Naive thymus-derived CD8-positive, alpha-beta T cell (primary cell): ENCODE data around the gene TMPRSS13. TPM values are rescaled to one million over a fixed set of nuclear protein-coding genes. Genes with fewer than 3 reads are reported as not detected.
"Not testable (repeated sequence)": the region's sequence is repeated elsewhere in the genome, so short reads cannot be mapped to it uniquely, and the experiment has no call there.

Experiments used
- ATAC-seq, 2 donors: fragments of 150-1000 bp; cut with Tn5 transposase in 1 of 2; sonication (Bioruptor Pico), chemical (Tn5 transposase) in 1 of 2; 1 replicate in 1 of 2; 2 replicates in 1 of 2; pipeline ENCODE4 v1.10.0; 2021; ENCODE audit warnings: mild to moderate bottlenecking in 2 of 2, moderate library complexity in 2 of 2
- POLR2A ChIA-PET: fragments of 350-600 bp; sonication (Branson Sonifier 250); formaldehyde crosslinking; loops from one replicate; lab custom pipeline; 2021; ENCODE audit warnings: antibody characterized with exemption; lab: Charles Lee
- DNase-seq, 10 donors: peaks; one replicate each; pipeline versions ENCODE4 v3.0.0 to v3.0.0-alpha.2; 2020 to 2022
- H3K27ac Mint-ChIP-seq, 10 donors: one replicate each; pipeline ENCODE4 v1.8.0; 2020 to 2022; ENCODE audit warnings: mild to moderate bottlenecking in 10 of 10, mixed read lengths in 10 of 10, moderate library complexity in 4 of 10, inconsistent platforms in 1 of 10
- H3K27me3 Mint-ChIP-seq, 5 donors: one replicate each; pipeline ENCODE4 v1.8.0; 2021 to 2022; ENCODE audit warnings: mixed read lengths in 5 of 5
- H3K36me3 Mint-ChIP-seq, 3 donors: one replicate each; pipeline ENCODE4 v1.8.0; 2020 to 2022; ENCODE audit warnings: mixed read lengths in 3 of 3, mild to moderate bottlenecking in 2 of 3, inconsistent platforms in 1 of 3
- H3K4me1 Mint-ChIP-seq, 4 donors: one replicate each; pipeline ENCODE4 v1.8.0; 2021 to 2022; ENCODE audit warnings: mixed read lengths in 4 of 4
- H3K4me3 Mint-ChIP-seq, 10 donors: one replicate each; pipeline ENCODE4 v1.8.0; 2020 to 2022; ENCODE audit warnings: mild to moderate bottlenecking in 10 of 10, mixed read lengths in 10 of 10, moderate library complexity in 6 of 10, inconsistent platforms in 1 of 10
- H3K9me3 Mint-ChIP-seq, 9 donors: one replicate each; pipeline ENCODE4 v1.8.0; 2020 to 2022; ENCODE audit warnings: mixed read lengths in 9 of 9, mild to moderate bottlenecking in 3 of 9, inconsistent platforms in 1 of 9, moderate library complexity in 1 of 9
- polyA plus RNA-seq, 3 donors: library from polyadenylated mRNA; unstranded; fragments of 300-500 nt; fragmentation: Illumina TruSeq; gene quantifications; one replicate each; pipeline ENCODE4 v1.2.3, GENCODE V29; 2021
- total RNA-seq, 8 experiments: library from RNA in 2 of 8; stranded (reverse) in 2 of 8; gene quantifications; one replicate each; pipeline ENCODE4 v1.2.3 and lab custom pipeline; 2021 to 2026

The TMPRSS13 gene
- total and polyA plus RNA-seq, 5 experiments from 2014 or later = 0.05 to 9.2 (median 1.5) TPM

DNA sequence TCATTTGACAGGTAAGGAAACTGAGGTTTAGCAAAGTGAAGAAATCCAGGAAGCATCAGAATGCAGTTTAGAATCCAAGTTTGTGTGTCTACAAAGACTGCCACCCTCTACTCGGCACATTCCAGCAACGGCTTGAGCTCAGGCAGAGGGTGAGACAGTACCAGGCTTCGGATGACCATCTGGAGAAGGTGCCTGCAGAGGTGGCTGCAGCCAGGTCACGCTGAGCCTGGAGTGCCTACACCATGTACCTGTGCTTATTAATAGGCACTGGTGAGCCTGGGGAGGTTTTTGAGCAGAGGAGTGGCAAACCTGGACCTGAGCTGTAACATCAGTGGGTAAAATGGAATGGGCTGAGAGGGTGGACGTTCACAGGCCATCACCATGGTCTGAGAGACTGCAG lies 57.4 kb downstream of the TMPRSS13 start:
- Mint-ChIP-seq H3K27ac (no peak overlapping the region), H3K4me1 (peaks cover 18 to 35% (median 29%) of the 10 kb centered on the region in 4 donors), H3K9me3 (peaks cover 0 to 1% (median 0%) of the 10 kb centered on the region in 9 donors), H3K4me3 (no peak overlapping the region), H3K36me3 (peaks cover 0 to 2% (median 0%) of the 10 kb centered on the region in 3 donors), H3K27me3 (peaks cover 24 to 46% (median 38%) of the 10 kb centered on the region in 5 donors)
- POLR2A ChIA-PET = no interaction called here
- ATAC-seq (no peak), DNase-seq (no peak)

DNA sequence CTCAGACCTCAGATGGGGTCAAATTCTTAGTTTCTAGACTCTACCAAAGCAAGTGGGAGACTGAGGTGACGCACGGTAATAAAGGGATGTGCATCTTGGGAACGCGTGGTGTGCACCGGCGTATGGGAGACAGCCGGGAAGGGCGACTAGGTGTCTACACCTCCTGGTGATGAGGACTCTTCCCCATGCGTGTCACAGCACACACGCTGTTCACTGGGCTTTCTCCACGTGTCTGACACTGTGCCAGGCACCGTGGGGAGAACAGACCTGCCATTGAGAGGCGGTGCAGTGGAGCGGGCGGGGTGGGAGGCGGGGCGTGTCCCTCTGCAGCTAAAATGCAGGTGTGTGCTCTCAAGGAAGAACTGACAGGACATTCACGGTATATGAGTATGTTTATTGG lies 58.0 kb downstream of the TMPRSS13 start:
- H3K27me3 Mint-ChIP-seq = peaks cover 21 to 42% (median 35%) of the 10 kb centered on the region in 5 donors
- peaks cover 0 to 1% (median 0%) of the 10 kb centered on the region in 9 donors for H3K9me3 Mint-ChIP-seq
- H3K27ac Mint-ChIP-seq = no peak overlapping the region
- ATAC-seq (no peak), DNase-seq (no peak)
- H3K36me3 Mint-ChIP-seq = peaks cover 0 to 2% (median 0%) of the 10 kb centered on the region in 3 donors
- POLR2A ChIA-PET = no interaction called here
- H3K4me3 Mint-ChIP-seq = no peak overlapping the region
- H3K4me1 Mint-ChIP-seq = peaks cover 15 to 30% (median 26%) of the 10 kb centered on the region in 4 donors

DNA sequence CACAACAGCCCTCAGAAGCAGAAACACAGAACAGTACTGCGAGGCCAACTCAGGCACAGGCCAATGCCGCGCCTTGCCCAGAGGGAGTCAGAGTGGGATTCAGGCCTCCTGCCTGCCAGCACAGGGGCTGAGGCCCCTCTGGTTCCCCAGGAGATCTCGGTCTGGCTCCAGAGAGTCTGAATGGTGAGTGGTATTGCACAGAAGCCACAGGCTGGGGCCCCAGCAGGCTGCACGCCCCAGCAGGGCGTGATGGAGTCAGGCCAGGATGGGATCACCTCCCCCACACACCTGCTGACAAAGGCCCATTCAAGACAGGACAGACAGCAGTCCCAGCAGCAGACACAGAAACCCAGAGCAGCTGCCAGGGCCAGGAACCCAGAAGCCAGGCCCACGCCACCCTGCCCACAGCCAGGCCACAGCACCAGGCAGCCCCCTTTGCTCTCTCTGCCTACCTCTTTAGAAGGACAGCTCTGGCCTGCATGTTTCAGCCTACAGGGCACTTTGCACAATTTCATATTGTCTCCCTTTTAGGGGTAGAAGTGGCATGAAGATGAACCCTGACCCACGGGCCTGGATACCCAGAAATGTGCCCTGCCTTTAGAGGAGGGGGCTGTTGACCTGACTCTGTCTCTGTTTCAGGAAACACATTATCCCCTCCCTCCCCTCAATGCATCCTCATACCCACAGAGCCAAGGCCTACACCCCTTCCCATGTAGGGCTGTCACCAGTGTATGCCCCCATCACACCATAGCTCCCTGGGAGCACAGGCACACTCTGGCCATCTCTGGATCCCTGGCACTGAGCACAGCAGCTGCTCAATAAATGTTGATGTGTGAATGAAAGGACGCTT lies 58.9 kb downstream of the TMPRSS13 start:
- no peaks in the 10 kb centered on the region for H3K36me3 Mint-ChIP-seq
- peaks cover 14 to 35% (median 27%) of the 10 kb centered on the region in 5 donors for H3K27me3 Mint-ChIP-seq
- H3K4me1 Mint-ChIP-seq = peaks cover 9 to 22% (median 18%) of the 10 kb centered on the region in 4 donors
- no peak for ATAC-seq
- peaks cover 0 to 1% (median 0%) of the 10 kb centered on the region in 9 donors for H3K9me3 Mint-ChIP-seq
- POLR2A ChIA-PET = no interaction called here
- DNase-seq = no peak
- H3K27ac Mint-ChIP-seq = no peak overlapping the region
- no peak overlapping the region for H3K4me3 Mint-ChIP-seq

DNA sequence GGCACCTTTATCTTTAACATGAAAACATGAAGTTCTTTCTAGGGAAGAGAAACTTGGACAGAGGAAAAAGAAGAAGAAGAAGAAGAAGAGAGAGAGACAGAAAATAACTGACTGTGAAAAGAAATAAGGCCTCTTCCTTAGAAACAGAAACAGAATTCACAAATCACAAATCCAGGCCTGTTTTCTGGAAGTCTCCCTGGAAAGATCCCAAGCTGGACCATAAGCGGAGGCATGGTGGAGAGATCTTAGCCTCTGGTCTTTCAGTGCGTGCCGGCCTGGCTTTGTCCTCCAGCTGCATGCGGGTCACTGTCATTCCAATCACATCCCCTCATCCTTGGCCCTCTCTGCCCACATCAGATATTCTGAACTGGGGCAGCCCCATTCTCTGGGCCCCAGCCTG lies 59.6 kb downstream of the TMPRSS13 start:
- H3K36me3 Mint-ChIP-seq = no peaks in the 10 kb centered on the region
- POLR2A ChIA-PET = no interaction called here
- no peak overlapping the region for H3K4me3 Mint-ChIP-seq
- H3K27ac Mint-ChIP-seq = no peak overlapping the region
- H3K27me3 Mint-ChIP-seq = peaks cover 10 to 29% (median 20%) of the 10 kb centered on the region in 5 donors
- DNase-seq = no peak
- no peaks in the 10 kb centered on the region for H3K9me3 Mint-ChIP-seq
- ATAC-seq = no peak
- peaks cover 4 to 16% (median 13%) of the 10 kb centered on the region in 4 donors for H3K4me1 Mint-ChIP-seq

DNA sequence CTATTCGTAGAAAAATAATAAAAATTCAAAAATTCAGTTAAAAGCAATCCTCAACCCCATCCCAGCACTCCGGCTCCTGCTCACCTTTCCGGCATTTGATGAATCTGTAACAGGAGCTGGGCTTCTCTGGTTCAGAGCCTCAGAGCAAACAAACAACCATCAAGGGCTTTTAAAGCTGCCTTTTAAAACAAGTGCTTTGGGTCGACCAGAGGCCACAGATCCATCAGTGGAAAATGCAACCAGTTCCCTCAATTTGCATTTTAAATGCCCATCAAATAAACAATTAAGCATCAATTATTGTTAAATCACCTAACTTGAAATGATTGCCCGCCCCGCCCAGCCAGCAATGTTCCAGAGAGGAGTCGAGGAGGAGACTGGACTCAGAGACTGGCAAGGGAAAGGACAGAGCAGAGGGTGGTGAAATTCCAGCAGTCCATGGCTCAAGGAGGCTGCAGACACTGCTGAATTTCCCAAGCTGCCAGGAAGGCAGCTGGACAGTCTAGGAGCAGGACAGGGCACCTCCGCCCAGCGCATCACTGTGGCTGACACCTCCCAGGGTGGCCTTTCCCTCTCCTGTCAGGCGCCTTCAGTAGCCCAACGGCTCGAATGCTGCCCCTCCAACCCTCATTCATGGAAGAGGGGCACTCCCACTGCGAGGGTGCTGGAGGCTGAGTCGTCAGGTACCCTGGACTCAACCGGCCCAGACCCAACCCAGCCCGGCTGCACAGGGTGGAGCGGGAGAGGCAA lies 60.2 kb downstream of the TMPRSS13 start:
- DNase-seq (no peak), ATAC-seq (no peak)
- Mint-ChIP-seq H3K27ac (no peak overlapping the region), H3K36me3 (no peaks in the 10 kb centered on the region), H3K9me3 (no peaks in the 10 kb centered on the region), H3K4me1 (peaks cover 4 to 13% (median 9%) of the 10 kb centered on the region in 4 donors), H3K4me3 (no peak overlapping the region), H3K27me3 (peaks cover 7 to 24% (median 15%) of the 10 kb centered on the region in 5 donors)
- POLR2A ChIA-PET = no interaction called here

DNA sequence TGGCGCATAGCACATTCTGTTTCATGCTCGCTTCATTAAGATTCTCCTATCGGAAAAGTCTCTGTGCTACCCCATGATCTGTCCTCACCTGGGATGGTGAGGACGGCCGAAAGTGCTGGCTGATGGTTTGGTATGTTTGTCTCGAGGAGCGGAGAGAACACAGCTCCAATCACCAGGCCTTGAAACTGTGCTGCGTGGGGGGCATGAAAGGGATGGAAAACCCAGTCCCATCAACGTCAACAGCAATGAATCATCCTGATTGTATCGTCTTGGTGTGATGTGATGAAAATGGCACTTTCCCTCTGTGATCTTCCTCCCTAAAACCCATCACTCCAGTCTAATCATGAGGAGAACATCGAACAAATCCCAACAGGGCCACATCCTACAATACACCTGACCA lies 61.1 kb downstream of the TMPRSS13 start:
- Mint-ChIP-seq H3K4me1 (peaks cover under 1 to 4% (median 3%) of the 10 kb centered on the region in 4 donors), H3K36me3 (no peaks in the 10 kb centered on the region), H3K9me3 (no peaks in the 10 kb centered on the region), H3K27me3 (peaks cover 2 to 15% (median 8%) of the 10 kb centered on the region in 5 donors), H3K4me3 (no peak overlapping the region), H3K27ac (peak overlapping the region in 1 of 10 donors; percentile 14)
- POLR2A ChIA-PET = no interaction called here
- no peak for ATAC-seq
- no peak for DNase-seq

DNA sequence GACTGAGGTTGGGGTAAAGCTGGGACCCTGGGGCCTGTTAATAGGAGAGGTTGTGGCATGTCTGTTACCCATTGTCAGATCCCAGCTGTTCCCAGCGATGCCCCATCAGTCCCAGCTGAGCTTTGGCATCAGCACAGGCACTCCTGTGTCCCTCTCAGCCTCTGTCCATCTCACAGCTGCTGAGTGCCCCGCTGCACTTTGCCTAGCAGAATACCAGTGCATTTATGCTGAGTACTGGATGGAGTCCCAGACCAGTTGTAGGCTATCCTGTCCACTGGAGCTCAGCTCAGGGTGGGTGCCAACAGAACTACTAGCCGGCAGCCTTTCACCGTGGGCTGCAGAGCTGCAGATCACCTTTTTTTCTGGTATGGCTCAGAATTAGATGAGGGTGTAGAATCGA lies 62.7 kb downstream of the TMPRSS13 start:
- no peak for DNase-seq
- Mint-ChIP-seq H3K4me1 (peaks cover 2 to 5% (median 3%) of the 10 kb centered on the region in 4 donors), H3K9me3 (no peaks in the 10 kb centered on the region), H3K36me3 (no peaks in the 10 kb centered on the region), H3K27me3 (peaks cover 0 to 5% (median 0%) of the 10 kb centered on the region in 5 donors), H3K27ac (no peak overlapping the region), H3K4me3 (no peak overlapping the region)
- POLR2A ChIA-PET = no interaction called here
- no peak for ATAC-seq

DNA sequence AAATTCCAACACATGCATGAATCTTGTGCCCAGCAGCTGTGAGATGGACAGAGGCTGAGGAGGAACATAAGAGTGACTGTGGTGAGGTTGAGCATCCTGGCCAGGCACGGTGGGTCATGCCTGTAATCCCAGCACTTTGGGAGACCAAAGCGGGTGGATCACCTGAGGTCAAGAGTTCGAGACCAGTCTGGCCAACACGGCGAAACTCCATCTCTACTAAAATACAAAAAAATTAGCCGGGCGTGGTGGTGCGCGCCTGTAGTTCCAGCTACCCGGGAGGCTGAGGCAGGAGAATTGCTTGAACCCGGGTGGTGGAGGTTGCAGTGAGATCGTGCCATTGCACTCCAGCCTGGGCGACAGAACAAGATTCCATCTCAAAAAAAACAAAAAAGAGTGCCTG lies 63.7 kb downstream of the TMPRSS13 start:
- H3K4me1 Mint-ChIP-seq, ATAC-seq, H3K9me3 Mint-ChIP-seq, H3K4me3 Mint-ChIP-seq, POLR2A ChIA-PET, H3K27me3 Mint-ChIP-seq, H3K36me3 Mint-ChIP-seq, H3K27ac Mint-ChIP-seq: not testable (repeated sequence)
- DNase-seq = peak in 1 of 10 donors; percentile 10

DNA sequence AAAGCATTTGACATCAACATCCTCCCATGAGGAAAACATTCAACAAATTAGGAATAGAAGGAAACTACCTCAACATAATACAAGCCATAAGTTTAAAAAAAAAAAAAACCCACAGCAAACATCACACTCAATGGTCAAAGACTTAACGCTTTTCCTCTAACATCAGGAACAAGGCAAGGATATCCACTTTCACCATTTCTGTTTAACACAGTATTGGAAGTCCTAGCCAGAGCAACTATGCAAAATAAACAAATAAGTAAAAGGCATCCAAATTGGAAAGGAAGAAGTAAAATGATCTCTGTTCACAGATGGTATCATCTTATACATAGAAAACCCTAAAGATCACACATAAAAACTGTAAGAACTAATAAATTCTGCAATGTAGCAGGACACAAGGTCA lies 65.8 kb downstream of the TMPRSS13 start:
- DNase-seq (no peak), ATAC-seq (no peak)
- H3K27ac Mint-ChIP-seq = peak overlapping the region in 1 of 10 donors; percentile 4
- H3K4me1 Mint-ChIP-seq = peaks cover 2 to 6% (median 3%) of the 10 kb centered on the region in 4 donors
- POLR2A ChIA-PET = no interaction called here
- no peaks in the 10 kb centered on the region for H3K36me3 Mint-ChIP-seq
- no peaks in the 10 kb centered on the region for H3K9me3 Mint-ChIP-seq
- no peak overlapping the region for H3K4me3 Mint-ChIP-seq
- H3K27me3 Mint-ChIP-seq = peaks cover 0 to 5% (median 0%) of the 10 kb centered on the region in 5 donors

DNA sequence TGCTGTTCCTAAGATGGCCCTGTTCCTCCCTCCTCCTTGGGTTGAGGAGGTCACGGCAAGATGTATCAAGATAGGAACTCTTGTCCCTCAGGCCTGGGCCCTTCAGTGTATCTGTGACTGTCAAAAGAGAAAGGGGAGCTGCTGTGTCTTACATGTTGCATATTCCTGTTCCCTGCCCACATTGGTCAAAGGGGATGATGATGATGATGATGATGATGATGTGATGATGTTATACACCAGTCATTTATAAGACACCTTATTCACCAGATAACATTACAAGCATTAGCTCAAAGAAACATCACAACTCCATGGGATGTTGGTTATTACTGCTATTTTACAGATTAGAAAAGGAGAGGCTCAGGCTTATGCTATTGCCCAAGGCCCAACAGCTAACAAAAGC lies 66.4 kb downstream of the TMPRSS13 start:
- no peak overlapping the region for H3K4me3 Mint-ChIP-seq
- DNase-seq (no peak), ATAC-seq (no peak)
- peaks cover 2 to 6% (median 3%) of the 10 kb centered on the region in 4 donors for H3K4me1 Mint-ChIP-seq
- H3K27ac Mint-ChIP-seq = peak overlapping the region in 1 of 10 donors; percentile 62
- H3K36me3 Mint-ChIP-seq = no peaks in the 10 kb centered on the region
- H3K9me3 Mint-ChIP-seq = no peaks in the 10 kb centered on the region
- POLR2A ChIA-PET = no interaction called here
- H3K27me3 Mint-ChIP-seq = peaks cover 0 to 5% (median 0%) of the 10 kb centered on the region in 5 donors

DNA sequence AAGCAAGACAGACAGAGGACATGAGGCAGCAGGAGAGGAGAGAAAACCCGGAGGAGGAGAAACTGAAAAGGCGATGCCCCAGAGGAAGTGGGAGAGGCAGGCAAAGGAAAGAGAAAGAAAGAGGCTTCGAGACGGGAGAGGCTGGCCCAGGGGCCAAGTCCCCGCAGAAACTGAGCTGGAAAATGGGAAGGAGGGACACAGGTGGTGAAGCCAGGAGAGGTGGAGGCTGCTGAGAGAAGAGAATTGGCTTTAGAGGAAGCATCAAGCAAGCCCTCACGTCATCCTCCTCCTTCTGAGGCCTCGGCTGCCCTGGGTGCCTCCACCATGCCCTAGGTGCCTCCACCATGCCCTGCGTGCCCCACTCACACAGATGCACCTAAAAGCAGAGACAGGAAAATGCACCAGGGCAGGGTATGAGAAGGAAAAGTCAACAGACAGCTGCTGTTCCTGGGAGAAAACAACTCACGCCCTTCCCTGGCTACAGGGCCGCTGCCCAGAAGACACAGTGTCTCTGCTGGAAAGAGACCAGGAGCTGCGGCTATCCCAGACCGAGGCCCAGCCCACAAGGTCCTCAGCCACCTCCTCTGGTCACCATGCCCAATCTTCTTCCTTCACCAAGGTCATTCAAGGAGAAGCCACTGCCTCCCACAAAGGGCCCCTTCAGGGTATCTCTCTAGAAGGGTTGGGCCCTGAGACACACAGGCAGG lies 67.0 kb downstream of the TMPRSS13 start:
- H3K4me3 Mint-ChIP-seq = no peak overlapping the region
- peaks cover 0 to 6% (median 0%) of the 10 kb centered on the region in 5 donors for H3K27me3 Mint-ChIP-seq
- POLR2A ChIA-PET = no interaction called here
- H3K27ac Mint-ChIP-seq = peak overlapping the region in 3 of 10 donors; percentile 62 to 88 (median 87)
- ATAC-seq = no peak
- H3K36me3 Mint-ChIP-seq = no peaks in the 10 kb centered on the region
- DNase-seq = no peak
- H3K4me1 Mint-ChIP-seq = peaks cover 2 to 6% (median 3%) of the 10 kb centered on the region in 4 donors
- H3K9me3 Mint-ChIP-seq = no peaks in the 10 kb centered on the region

DNA sequence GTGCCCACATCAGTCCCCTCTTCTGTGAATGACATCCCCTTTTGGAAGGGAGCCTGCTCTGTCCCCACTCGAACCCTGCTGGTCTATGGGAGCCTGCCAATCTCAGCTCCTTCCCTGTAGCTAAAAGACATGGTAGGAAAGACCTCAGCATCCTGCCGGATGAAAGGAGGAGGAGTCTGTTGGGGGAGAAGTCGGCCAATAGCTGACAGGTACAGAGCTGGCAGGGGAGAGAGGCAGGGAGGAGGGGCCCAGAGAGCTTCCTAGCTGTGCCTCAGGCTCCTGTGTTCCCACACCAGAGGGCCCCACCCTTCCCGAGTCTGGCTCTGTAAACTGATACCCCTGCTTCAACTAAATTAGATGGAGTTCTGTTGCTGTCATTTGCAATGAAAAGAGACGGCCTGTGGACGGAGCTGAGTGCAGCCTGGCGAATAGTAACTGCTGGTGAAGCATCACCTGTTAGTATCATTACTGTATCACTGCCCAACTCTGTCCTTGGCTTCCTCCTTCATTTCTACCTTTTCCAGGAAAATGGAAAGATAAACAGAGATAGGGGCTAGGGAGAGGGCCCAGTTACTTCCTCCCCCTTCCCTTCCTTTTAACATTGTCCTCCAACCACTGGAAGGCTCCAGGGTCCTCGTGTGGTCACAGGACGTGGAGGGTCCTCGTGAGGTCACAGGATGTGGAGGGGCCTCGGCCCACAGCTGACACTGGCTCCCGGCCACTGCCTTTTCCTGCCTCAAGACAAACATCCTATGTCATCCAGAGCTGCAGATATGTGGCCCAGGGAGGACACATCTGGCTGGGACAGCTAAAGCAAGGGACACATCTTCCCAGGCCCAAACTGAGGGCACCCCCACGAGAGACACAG lies 67.8 kb downstream of the TMPRSS13 start:
- ATAC-seq = no peak
- no peak overlapping the region for H3K4me3 Mint-ChIP-seq
- H3K9me3 Mint-ChIP-seq = no peaks in the 10 kb centered on the region

More for the DNA sequence above, 67.8 kb downstream of the TMPRSS13 start:
- POLR2A ChIA-PET = no interaction called here
- DNase-seq = peak in 1 of 10 donors; percentile 12
- H3K4me1 Mint-ChIP-seq = peaks cover 2 to 6% (median 3%) of the 10 kb centered on the region in 4 donors
- peaks cover 0 to 8% (median 2%) of the 10 kb centered on the region in 5 donors for H3K27me3 Mint-ChIP-seq
- H3K36me3 Mint-ChIP-seq = no peaks in the 10 kb centered on the region
- peak overlapping the region in 1 of 10 donors; percentile 87 for H3K27ac Mint-ChIP-seq
